AG04450 (cell line): ENCODE data around the gene ZSWIM3. TPM values are rescaled to one million over a fixed set of nuclear protein-coding genes. Genes with fewer than 3 reads are reported as not detected.
"Not testable (repeated sequence)": the region's sequence is repeated elsewhere in the genome, so short reads cannot be mapped to it uniquely, and the experiment has no call there.

Experiments used
- CTCF ChIA-PET: fragments of 300-600, 350-600 bp; formaldehyde crosslinking; extraction: SDS; loops from one replicate; lab custom pipeline; 2022; ENCODE audit warnings: antibody characterized with exemption, inconsistent platforms; lab: Charles Lee
- POLR2A ChIA-PET: fragments of 350-600 bp; formaldehyde crosslinking; extraction: SDS; loops from one replicate; lab custom pipeline; 2021; ENCODE audit warnings: antibody characterized with exemption, inconsistent platforms; lab: Yijun Ruan, JAX
- DNase-seq: peaks from one replicate; pipeline ENCODE4 v3.0.0-alpha.2; 2011; ENCODE audit warnings: low read depth, low spot score
- H3K27ac ChIP-seq: one replicate; pipeline ENCODE4 v1.5.1; 2012; ENCODE audit warnings: low read depth, low read length, control low read depth
- H3K27me3 ChIP-seq: one replicate; pipeline ENCODE4 v1.6.0; 2012; ENCODE audit warnings: low read length; ENCODE audit not compliant: control insufficient read depth, insufficient read depth
- H3K4me3 ChIP-seq: 2 replicates; pipeline ENCODE4 v1.5.1; 2011; ENCODE audit warnings: mild to moderate bottlenecking, low read depth, low read length, control low read depth
- H3K9me3 ChIP-seq: 2 replicates; pipeline ENCODE4 v1.5.1; 2012; ENCODE audit warnings: low read length; ENCODE audit not compliant: control insufficient read depth, insufficient read depth
- CTCF ChIP-seq: IDR thresholded peaks from 2 replicates; pipeline ENCODE4 v1.5.1; 2011; ENCODE audit warnings: low read depth, low read length, control low read depth, inconsistent platforms
- polyA plus RNA-seq: library from polyadenylated mRNA; depleted of rRNA; stranded (reverse); fragments of >200 nt; gene quantifications from 2 replicates; pipeline ENCODE4 v1.2.3, GENCODE V29; 2011

The ZSWIM3 gene
- polyA plus RNA-seq, 1 experiment = 4.6 TPM

GRCh38 chr20:45867819-45868176 is 10.4 kb downstream of the ZSWIM3 start:
- Histone ChIP-seq H3K4me3 (no peak overlapping the region), H3K27me3 (no peaks in the 10 kb centered on the region), H3K27ac (peak overlapping the region; percentile 65), H3K9me3 (no peaks in the 10 kb centered on the region)
- ChIA-PET POLR2A (interaction anchor here (1.1 to 1.7 kb wide), 2 partner anchors 13 to 66 kb away, joined by 4 to 6 read pairs; partner anchors contain the start of genes PCIF1 and ZSWIM1), CTCF (interaction anchor here (0.7 to 2.1 kb wide), 3 partner anchors 10 to 102 kb away, joined by 3 to 11 read pairs (median 3); no protein-coding TSS in a partner anchor)
- no peak for TF ChIP-seq CTCF
- no peak for DNase-seq

GRCh38 chr20:45872626-45873025 is 15.2 kb downstream of the ZSWIM3 start:
- CTCF ChIA-PET = interaction anchor here (1.1 to 1.7 kb wide), 3 partner anchors 9 to 98 kb away, joined by 4 to 6 read pairs (median 5); no protein-coding TSS in a partner anchor
- no peak for TF ChIP-seq CTCF
- DNase-seq = no peak
- Histone ChIP-seq H3K9me3 (no peaks in the 10 kb centered on the region), H3K4me3 (no peak overlapping the region), H3K27ac (no peak overlapping the region), H3K27me3 (no peaks in the 10 kb centered on the region)
- POLR2A ChIA-PET = interaction anchor here (0.6 kb wide), 1 partner anchor 63 kb away, joined by 3 read pairs; no protein-coding TSS in a partner anchor

GRCh38 chr20:45873409-45874103 is 16.1 kb downstream of the ZSWIM3 start:
- no peak overlapping the region for H3K4me3 ChIP-seq
- no peak for DNase-seq
- CTCF ChIA-PET = interaction anchor here (1.0 to 1.2 kb wide), 3 partner anchors 10 to 97 kb away, joined by 3 to 6 read pairs (median 5); no protein-coding TSS in a partner anchor
- POLR2A ChIA-PET = no interaction called here
- no peak overlapping the region for H3K27ac ChIP-seq
- no peaks in the 10 kb centered on the region for H3K27me3 ChIP-seq
- TF ChIP-seq CTCF = no peak
- H3K9me3 ChIP-seq = no peaks in the 10 kb centered on the region

GRCh38 chr20:45874104-45874481 is 16.7 kb downstream of the ZSWIM3 start:
- DNase-seq, H3K27ac ChIP-seq, POLR2A ChIA-PET, H3K4me3 ChIP-seq, H3K27me3 ChIP-seq, H3K9me3 ChIP-seq: not testable (repeated sequence)
- CTCF ChIA-PET = interaction anchor here (1.0 kb wide), 1 partner anchor 15 kb away, joined by 3 read pairs; no protein-coding TSS in a partner anchor

GRCh38 chr20:45874576-45874975 is 17.2 kb downstream of the ZSWIM3 start:
- DNase-seq = no peak
- Histone ChIP-seq H3K27me3 (no peaks in the 10 kb centered on the region), H3K9me3 (no peaks in the 10 kb centered on the region), H3K4me3 (no peak overlapping the region), H3K27ac (no peak overlapping the region)
- ChIA-PET CTCF (no interaction called here), POLR2A (no interaction called here)
- TF ChIP-seq CTCF = no peak
